ENCODE measurements around the gene CD2.

GRCh38 chr1:116710420-116711262 is 43.6 kb upstream of the CD2 start:
- TF ChIP-seq POLR2A (IDR thresholded peaks at IDR 0.05) (no peak), EP300 (IDR thresholded peaks at IDR 0.05) (no peak)
- TF ChIP-seq, protein P1, sequence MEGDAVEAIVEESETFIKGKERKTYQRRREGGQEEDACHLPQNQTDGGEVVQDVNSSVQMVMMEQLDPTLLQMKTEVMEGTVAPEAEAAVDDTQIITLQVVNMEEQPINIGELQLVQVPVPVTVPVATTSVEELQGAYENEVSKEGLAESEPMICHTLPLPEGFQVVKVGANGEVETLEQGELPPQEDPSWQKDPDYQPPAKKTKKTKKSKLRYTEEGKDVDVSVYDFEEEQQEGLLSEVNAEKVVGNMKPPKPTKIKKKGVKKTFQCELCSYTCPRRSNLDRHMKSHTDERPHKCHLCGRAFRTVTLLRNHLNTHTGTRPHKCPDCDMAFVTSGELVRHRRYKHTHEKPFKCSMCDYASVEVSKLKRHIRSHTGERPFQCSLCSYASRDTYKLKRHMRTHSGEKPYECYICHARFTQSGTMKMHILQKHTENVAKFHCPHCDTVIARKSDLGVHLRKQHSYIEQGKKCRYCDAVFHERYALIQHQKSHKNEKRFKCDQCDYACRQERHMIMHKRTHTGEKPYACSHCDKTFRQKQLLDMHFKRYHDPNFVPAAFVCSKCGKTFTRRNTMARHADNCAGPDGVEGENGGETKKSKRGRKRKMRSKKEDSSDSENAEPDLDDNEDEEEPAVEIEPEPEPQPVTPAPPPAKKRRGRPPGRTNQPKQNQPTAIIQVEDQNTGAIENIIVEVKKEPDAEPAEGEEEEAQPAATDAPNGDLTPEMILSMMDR (IDR thresholded peaks at IDR 0.05), result no peak

All from tibial nerve (tissue), 4 donors.